CD8-positive, alpha-beta memory T cell (primary cell): ENCODE results near the gene POTEB2. TPM values are rescaled to one million over a fixed set of nuclear protein-coding genes. Genes with fewer than 3 reads are reported as not detected.
"Not testable (repeated sequence)": the region's sequence is repeated elsewhere in the genome, so short reads cannot be mapped to it uniquely, and the experiment has no call there.

Experiments used
- CTCF ChIA-PET: fragments of 350-600 bp; sonication (Branson Sonifier 250); formaldehyde crosslinking; loops from one replicate; lab custom pipeline; 2021; ENCODE audit warnings: antibody characterized with exemption; lab: Charles Lee
- POLR2A ChIA-PET: fragments of 350-600 bp; sonication (Branson Sonifier 250); formaldehyde crosslinking; loops from one replicate; lab custom pipeline; 2021; ENCODE audit warnings: antibody characterized with exemption; lab: Charles Lee
- DNase-seq, 5 donors: peaks; one replicate each; pipeline versions ENCODE4 v3.0.0 to v3.0.0-alpha.2; 2020 to 2022; ENCODE audit warnings: mixed read lengths in 1 of 5
- H3K27ac ChIP-seq: one replicate; pipeline ENCODE4 v1.7.0; 2013; ENCODE audit warnings: low read depth, mild to moderate bottlenecking, low read length, moderate library complexity
- H3K27me3 ChIP-seq: 2 replicates; pipeline ENCODE4 v1.7.0; 2013; ENCODE audit warnings: low read length, mild to moderate bottlenecking; ENCODE audit not compliant: insufficient read depth, poor library complexity, severe bottlenecking
- H3K36me3 ChIP-seq: 2 replicates; pipeline ENCODE4 v1.7.0; 2013; ENCODE audit warnings: mild to moderate bottlenecking, low read length, moderate library complexity; ENCODE audit not compliant: insufficient read depth
- H3K4me1 ChIP-seq: 2 replicates; pipeline ENCODE4 v1.7.0; 2013; ENCODE audit warnings: mild to moderate bottlenecking, low read length, moderate library complexity; ENCODE audit not compliant: insufficient read depth
- H3K4me3 ChIP-seq: 2 replicates; pipeline ENCODE4 v1.7.0; 2013; ENCODE audit warnings: mild to moderate bottlenecking, low read length
- H3K9me3 ChIP-seq: 2 replicates; pipeline ENCODE4 v1.7.0; 2013; ENCODE audit warnings: mild to moderate bottlenecking, low read length
- H3K27ac Mint-ChIP-seq, 8 donors: one replicate each; pipeline ENCODE4 v1.8.0; 2020 to 2021; ENCODE audit warnings: mixed read lengths in 8 of 8, mild to moderate bottlenecking in 6 of 8, inconsistent platforms in 3 of 8, moderate library complexity in 3 of 8
- H3K27me3 Mint-ChIP-seq, 2 donors: one replicate each; pipeline ENCODE4 v1.8.0; 2020 to 2021; ENCODE audit warnings: mixed read lengths in 2 of 2, mild to moderate bottlenecking in 1 of 2, moderate library complexity in 1 of 2
- H3K36me3 Mint-ChIP-seq, 3 donors: one replicate each; pipeline ENCODE4 v1.8.0; 2020 to 2021; ENCODE audit warnings: mixed read lengths in 3 of 3, inconsistent platforms in 1 of 3, mild to moderate bottlenecking in 1 of 3
- H3K4me1 Mint-ChIP-seq, 3 donors: one replicate each; pipeline ENCODE4 v1.8.0; 2020 to 2021; ENCODE audit warnings: mixed read lengths in 3 of 3, inconsistent platforms in 1 of 3, mild to moderate bottlenecking in 1 of 3
- H3K4me3 Mint-ChIP-seq, 7 donors: one replicate each; pipeline ENCODE4 v1.8.0; 2020 to 2021; ENCODE audit warnings: mixed read lengths in 7 of 7, mild to moderate bottlenecking in 6 of 7, moderate library complexity in 4 of 7, inconsistent platforms in 2 of 7
- H3K9me3 Mint-ChIP-seq, 5 donors: one replicate each; pipeline ENCODE4 v1.8.0; 2020 to 2022; ENCODE audit warnings: mixed read lengths in 5 of 5, mild to moderate bottlenecking in 3 of 5, moderate library complexity in 2 of 5, inconsistent platforms in 1 of 5
- polyA plus RNA-seq: library from polyadenylated mRNA; unstranded; fragments of 300-500 nt; fragmentation: Illumina TruSeq; gene quantifications from one replicate; pipeline ENCODE4 v1.2.3, GENCODE V29; 2021
- total RNA-seq, 2 experiments: library from RNA; stranded (reverse); gene quantifications; one replicate each; pipeline ENCODE4 v1.2.3, GENCODE V29; 2021

Gene POTEB2
- total RNA-seq (not detected), polyA plus RNA-seq (not detected)

GRCh38 chr15:20866214-20866613 lies at the start of gene POTEB2:
Gene POTEB2 (minus strand): TSS chr15:20866314. CDS start chr15:20866281, 33 bp downstream.
- H3K4me1 Mint-ChIP-seq, H3K27me3 ChIP-seq, H3K9me3 Mint-ChIP-seq, H3K4me3 ChIP-seq, H3K36me3 Mint-ChIP-seq, H3K9me3 ChIP-seq, POLR2A ChIA-PET, CTCF ChIA-PET, H3K36me3 ChIP-seq, DNase-seq, H3K4me1 ChIP-seq, H3K4me3 Mint-ChIP-seq, H3K27ac Mint-ChIP-seq, H3K27ac ChIP-seq, H3K27me3 Mint-ChIP-seq: not testable (repeated sequence)

- H3K36me3 Mint-ChIP-seq, H3K4me1 ChIP-seq, POLR2A ChIA-PET, H3K27ac Mint-ChIP-seq, H3K36me3 ChIP-seq, H3K4me1 Mint-ChIP-seq, H3K9me3 ChIP-seq, H3K27ac ChIP-seq, CTCF ChIA-PET, H3K9me3 Mint-ChIP-seq, DNase-seq, H3K27me3 ChIP-seq, H3K27me3 Mint-ChIP-seq, H3K4me3 Mint-ChIP-seq, H3K4me3 ChIP-seq: not testable (repeated sequence)
These were observed 13.8 kb upstream of the POTEB2 start for GRCh38 chr15:20879916-20880315.

- H3K27me3 Mint-ChIP-seq, H3K4me1 Mint-ChIP-seq, H3K27me3 ChIP-seq, POLR2A ChIA-PET, H3K36me3 Mint-ChIP-seq, H3K27ac Mint-ChIP-seq, CTCF ChIA-PET, DNase-seq, H3K27ac ChIP-seq, H3K4me1 ChIP-seq, H3K9me3 ChIP-seq, H3K4me3 Mint-ChIP-seq, H3K36me3 ChIP-seq, H3K9me3 Mint-ChIP-seq, H3K4me3 ChIP-seq: not testable (repeated sequence)
These were observed 12.3 kb upstream of the POTEB2 start for GRCh38 chr15:20878464-20878863.

- H3K4me1 Mint-ChIP-seq, H3K9me3 Mint-ChIP-seq, H3K4me3 Mint-ChIP-seq, CTCF ChIA-PET, H3K27ac ChIP-seq, H3K36me3 Mint-ChIP-seq, H3K27me3 ChIP-seq, H3K4me3 ChIP-seq, H3K27me3 Mint-ChIP-seq, H3K9me3 ChIP-seq, DNase-seq, H3K4me1 ChIP-seq, H3K27ac Mint-ChIP-seq, POLR2A ChIA-PET, H3K36me3 ChIP-seq: not testable (repeated sequence)
These were observed 11.7 kb upstream of the POTEB2 start for GRCh38 chr15:20877819-20878218.
